NCI-H1417 treated with DMSO at 0.1 percent for 48 hours (cell line): Measurements from ENCODE around the gene C5AR1.
"Not testable (repeated sequence)": the region's sequence is repeated elsewhere in the genome, so short reads cannot be mapped to it uniquely, and the experiment has no call there.

Experiments
- DNase-seq: peaks from one replicate; lab custom pipeline; 2025; lab: John Stamatoyannopoulos, UW

Gene C5AR1

GRCh38 chr19:47331931-47332547, 22.4 kb downstream of the C5AR1 start, which contains the start of gene C5AR2:
TSS of gene C5AR2 (plus strand) at chr19:47332175. CDS start at chr19:47340800, 8,625 bp downstream.
- DNase-seq, result no peak

DNA sequence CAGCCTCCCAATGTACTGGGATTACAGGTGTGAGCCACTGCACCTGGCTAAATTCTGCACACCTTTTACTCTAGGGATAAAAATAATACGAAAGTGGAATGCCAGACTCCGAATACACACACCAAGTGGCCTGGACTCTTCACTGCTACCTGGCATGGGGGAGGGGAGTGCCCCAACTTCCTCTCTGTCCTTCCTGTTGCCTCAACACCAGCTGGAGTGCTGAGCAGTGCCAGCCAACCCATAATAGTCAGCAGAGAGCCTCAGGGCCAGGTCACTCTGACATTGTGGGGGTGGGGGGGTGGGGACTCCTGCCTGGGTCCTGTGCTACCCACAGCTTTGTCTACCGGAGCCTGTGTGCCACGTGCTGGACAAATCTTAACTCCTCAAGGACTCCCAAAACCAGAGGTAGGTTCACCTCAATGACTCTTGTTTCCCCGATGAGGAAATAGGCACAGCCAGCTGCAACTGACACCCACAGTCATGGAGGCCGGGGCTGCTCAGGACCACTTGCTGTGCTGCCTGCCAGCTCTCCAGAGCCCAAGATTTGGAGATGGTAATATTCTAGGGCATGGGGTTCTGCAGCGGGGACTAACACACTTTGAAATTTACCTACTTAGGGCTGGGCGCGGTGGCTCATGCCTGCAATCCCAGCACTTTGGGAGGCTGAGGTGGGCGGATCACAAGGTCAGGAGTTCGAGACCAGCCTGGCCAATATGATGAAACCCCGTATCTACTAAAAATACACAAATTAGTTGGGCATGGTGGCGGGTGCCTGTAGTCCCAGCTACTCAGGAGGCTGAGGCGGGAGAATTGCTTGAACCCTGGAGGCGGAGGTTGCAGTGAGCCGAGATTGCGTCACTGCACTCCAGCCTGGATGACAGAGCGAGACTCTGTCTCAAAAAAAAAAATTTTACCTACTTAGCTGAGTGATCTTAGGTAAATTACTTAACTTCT, 27.4 kb downstream of the C5AR1 start:
- DNase-seq, result not testable (repeated sequence)

GRCh38 chr19:47339196-47339880, 29.7 kb downstream of the C5AR1 start:
- DNase-seq, result no peak

DNA sequence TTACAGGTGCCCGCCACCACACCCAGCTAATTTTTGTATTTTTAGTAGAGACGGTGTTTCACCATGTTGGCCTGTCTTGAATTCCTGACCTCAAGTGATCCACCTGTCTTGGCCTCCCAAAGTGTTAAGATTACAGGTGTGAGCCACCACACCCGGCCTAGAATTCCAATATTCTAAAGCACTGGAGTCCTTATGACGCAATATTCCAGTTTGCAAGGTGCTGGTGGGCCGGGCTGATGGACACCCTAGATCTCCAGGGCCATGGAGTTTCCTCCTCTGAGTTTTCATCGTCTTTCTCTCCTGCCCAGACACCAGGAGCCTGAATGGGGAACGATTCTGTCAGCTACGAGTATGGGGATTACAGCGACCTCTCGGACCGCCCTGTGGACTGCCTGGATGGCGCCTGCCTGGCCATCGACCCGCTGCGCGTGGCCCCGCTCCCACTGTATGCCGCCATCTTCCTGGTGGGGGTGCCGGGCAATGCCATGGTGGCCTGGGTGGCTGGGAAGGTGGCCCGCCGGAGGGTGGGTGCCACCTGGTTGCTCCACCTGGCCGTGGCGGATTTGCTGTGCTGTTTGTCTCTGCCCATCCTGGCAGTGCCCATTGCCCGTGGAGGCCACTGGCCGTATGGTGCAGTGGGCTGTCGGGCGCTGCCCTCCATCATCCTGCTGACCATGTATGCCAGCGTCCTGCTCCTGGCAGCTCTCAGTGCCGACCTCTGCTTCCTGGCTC, 31.0 kb downstream of the C5AR1 start:
- DNase-seq, result no peak

DNA sequence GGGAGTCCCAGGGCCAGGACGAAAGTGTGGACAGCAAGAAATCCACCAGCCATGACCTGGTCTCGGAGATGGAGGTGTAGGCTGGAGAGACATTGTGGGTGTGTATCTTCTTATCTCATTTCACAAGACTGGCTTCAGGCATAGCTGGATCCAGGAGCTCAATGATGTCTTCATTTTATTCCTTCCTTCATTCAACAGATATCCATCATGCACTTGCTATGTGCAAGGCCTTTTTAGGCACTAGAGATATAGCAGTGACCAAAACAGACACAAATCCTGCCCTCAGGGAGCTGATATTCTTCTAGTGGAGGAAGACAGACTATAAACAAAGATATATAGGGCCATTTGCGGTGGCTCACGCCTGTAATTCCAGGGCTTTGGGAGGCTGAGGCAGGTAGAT, 32.1 kb downstream of the C5AR1 start:
- DNase-seq, result no peak

- no peak for DNase-seq
These were observed 33.6 kb downstream of the C5AR1 start for GRCh38 chr19:47343194-47343802.

DNA sequence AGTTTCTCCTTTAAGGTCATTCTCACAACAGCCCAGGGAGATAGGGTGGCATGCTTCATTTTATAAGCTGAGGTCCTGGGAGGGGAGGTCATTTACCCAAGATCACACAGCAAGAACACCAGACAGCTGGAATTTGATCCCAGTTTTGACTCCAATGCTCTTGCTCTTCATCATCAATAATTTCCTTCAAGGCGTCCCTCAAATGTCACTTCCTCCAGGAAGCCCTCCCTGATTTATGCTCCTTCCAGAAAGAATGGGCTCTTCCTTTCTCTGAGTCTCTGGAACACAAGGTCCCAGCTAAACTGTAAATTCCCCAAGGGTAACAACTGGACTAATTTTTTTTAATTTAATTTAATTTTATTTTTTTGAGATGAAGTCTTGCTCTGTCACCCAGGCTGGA, 34.8 kb downstream of the C5AR1 start:
- no peak for DNase-seq

DNA sequence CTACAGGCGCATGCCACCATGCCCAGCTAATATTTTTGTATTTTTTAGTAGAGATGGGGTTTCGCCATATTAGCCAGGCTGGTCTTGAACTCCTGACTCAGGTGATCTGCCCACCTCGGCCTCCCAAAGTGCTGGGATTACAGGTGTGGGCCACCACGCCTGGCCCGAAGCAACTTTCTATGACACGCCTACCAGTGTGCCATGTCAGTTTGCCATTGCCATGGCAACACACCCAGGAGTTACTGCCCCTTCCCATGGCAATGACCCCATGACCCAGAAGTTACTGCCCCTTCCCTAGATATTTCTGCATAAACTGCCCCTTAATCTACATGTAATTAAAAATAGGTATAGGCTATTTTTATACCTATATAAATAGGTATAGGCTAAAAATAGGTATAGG, 36.4 kb downstream of the C5AR1 start:
- DNase-seq, result not testable (repeated sequence)

DNA sequence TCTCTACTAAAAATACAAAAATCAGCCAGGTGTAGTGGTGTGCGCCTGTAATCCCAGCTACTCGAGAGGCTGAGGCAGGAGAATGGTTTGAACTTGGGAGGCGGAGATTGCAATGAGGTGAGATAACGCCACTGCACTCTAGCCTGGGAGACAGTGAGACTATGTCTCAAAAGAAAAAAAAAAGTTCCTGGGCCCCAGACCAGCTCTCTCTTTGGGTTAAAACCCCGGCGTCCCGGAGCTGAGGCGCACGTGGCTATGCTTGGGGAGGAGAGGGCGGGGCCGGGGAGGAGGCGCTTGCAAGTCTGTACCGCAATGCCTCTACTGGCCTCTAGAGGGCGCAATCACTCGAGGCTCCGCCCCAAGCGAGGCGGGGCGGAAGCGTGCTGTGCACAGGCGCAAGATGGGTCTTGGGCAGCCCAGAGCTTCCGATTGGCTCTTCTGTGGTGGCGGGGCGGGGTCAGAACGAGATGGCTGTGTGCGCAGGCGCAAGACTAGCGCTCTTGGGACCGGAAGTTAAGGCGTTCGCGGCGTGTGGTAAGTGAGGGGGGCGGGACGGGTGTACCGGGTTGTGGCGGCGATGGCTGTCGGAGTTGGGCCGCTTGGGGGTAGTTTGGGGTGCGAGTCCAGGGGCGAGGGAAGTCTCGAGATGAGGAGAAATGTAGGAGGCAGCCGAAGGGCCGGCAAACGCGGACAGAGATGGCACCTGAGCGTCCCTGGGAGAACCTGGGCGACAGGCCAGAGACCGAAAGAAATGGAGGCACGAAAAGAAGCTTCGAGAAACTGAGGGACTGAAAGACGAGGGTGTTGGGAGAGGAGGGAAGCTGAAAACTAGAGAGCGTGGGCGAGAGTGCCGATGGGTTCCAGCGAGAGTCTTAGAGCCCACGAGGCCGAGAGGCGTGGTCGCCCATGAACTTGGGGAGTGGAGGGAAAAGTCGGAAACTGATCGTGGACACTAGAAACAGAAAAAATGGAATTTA, 39.4 kb downstream of the C5AR1 start, which contains the start of gene DHX34:
Gene DHX34, plus strand, starts transcription at position 497 of the 977 bp plus-strand sequence. CDS start 3,716 bp downstream, outside the sequence.
- DNase-seq, result peak; percentile 92

GRCh38 chr19:47350630-47351029, 41.0 kb downstream of the C5AR1 start:
- no peak for DNase-seq

DNA sequence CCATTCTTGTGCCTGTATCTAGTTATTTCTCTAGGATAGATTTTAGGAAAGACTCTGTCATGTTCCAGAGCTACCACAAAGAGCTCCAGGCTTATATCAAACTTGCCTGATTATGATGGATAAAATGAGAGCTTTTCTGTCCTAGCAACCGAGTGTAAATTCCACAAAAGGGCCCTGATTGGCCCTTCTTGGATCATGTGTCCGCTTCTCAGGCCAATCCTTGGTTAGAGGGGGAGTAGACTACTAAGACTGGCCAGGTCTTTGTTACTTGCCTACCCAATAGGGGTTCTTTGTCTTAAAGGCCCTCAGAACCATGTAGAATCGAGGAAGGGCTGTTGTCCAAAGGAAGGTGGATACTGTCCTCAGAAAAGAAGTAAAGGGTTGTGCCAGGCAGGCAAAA, 41.9 kb downstream of the C5AR1 start:
- no peak for DNase-seq

GRCh38 chr19:47352095-47352494, 42.4 kb downstream of the C5AR1 start:
- no peak for DNase-seq

DNA sequence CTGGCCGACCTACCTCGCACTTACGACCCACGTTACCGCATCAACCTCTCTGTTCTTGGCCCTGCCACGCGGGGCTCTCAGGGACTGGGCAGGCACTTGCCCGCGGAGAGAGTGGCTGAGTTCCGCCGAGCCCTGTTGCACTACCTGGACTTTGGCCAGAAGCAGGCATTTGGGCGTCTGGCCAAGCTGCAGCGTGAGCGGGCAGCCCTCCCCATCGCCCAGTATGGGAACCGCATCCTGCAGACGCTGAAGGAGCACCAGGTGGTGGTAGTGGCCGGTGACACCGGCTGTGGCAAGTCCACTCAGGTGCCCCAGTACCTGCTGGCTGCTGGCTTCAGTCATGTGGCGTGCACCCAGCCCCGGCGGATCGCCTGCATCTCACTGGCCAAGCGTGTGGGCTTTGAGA, 43.6 kb downstream of the C5AR1 start:
- no peak for DNase-seq

- DNase-seq, result no peak
These were observed 47.2 kb downstream of the C5AR1 start for GRCh38 chr19:47356900-47357299.

- DNase-seq, result no peak
These were observed 48.4 kb downstream of the C5AR1 start for GRCh38 chr19:47357788-47358680.

- no peak for DNase-seq
These were observed 49.3 kb downstream of the C5AR1 start for GRCh38 chr19:47358936-47359335.

DNA sequence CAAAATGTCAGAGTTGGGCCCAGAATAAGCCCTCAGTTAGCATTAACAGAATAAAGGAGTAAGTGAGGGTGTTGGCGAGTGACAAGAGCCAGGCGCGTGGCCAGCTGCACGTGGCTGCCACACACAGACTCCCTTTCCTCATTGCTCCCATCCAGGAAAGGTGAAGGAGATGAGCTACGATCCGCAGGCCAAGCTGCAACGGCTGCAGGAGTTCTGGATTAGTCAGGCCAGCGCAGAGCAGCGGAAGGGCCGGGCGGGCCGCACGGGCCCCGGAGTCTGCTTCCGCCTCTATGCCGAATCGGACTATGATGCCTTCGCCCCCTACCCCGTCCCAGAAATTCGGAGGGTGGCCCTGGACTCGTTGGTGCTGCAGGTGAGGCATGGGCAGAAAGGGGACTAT, 52.7 kb downstream of the C5AR1 start:
- DNase-seq, result no peak

- no peak for DNase-seq
These were observed 54.3 kb downstream of the C5AR1 start for GRCh38 chr19:47363758-47364531.
